ENCODE measurements around the gene TGFB1. TPM values are rescaled to one million over a fixed set of nuclear protein-coding genes. Genes with fewer than 3 reads are reported as not detected.

TGFB1 gene
- total RNA-seq, 1 experiment from 2014 or later = 54.6 TPM

DNA sequence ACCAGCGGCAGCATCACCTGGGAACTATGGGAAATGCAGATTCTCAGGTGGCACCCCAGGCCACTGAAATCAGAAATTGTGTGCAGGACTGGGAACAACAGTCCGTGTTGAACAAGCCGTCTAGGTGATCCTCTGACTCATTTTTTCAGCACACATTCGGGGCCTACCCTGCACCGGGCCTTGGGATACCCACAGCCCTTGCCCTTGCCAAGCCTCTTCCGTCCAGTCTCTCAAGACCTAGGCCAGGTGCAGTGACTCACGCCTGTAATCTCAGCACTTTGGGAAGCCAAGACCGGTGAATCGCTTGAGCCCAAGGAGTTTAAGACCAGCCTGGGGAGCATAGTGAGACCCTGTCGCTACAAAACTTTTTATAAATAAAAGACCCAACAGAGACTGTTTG, 18.3 kb downstream of the TGFB1 start:
- Histone ChIP-seq H4K20me1 (ENCODE audit: insufficient read depth) (no peaks in the 10 kb centered on the region), H3K36me3 (ENCODE audit: control insufficient read depth in 1 of 2, insufficient read depth in 2 of 2, low read length in 2 of 2) (peaks cover 0 to 5% of the 10 kb centered on the region in 2 experiments; a peak in 3 of 4 replicates), H3K27me3 (ENCODE audit: insufficient read depth, low read length) (no peaks in the 10 kb centered on the region), H3K4me1 (ENCODE audit: control insufficient read depth in 1 of 2, insufficient read depth in 2 of 2, low read length in 2 of 2) (peaks cover 0 to 5% of the 10 kb centered on the region in 2 experiments; a peak in 1 of 4 replicates), H3K9me3 (ENCODE audit: control insufficient read depth in 1 of 2, insufficient read depth in 1 of 2, low read depth in 1 of 2, low read length in 2 of 2) (no peaks in the 10 kb centered on the region), H3K4me3 (replicated peaks in 1 of 2; ENCODE audit: low read depth in 1 of 2, low read length in 2 of 2) (no peak overlapping the region), H3K4me2 (ENCODE audit: low read length) (no peak overlapping the region), H3K9me2 (ENCODE audit: insufficient read depth) (no peaks in the 10 kb centered on the region), H3K27ac (ENCODE audit: low read depth, low read length) (no peak overlapping the region), H3K9ac (ENCODE audit: low read length) (no peak overlapping the region), H2AFZ (ENCODE audit: low read depth, low read length, poor library complexity, severe bottlenecking) (no peak overlapping the region), H3K79me2 (ENCODE audit: insufficient read depth, low read length) (no peaks in the 10 kb centered on the region)
- ChIA-PET RAD21 (ENCODE audit: low non-redundant PET in 1 of 2, low total read pairs in 2 of 2, uncharacterized antibody in 2 of 2, unreplicated experiment in 2 of 2) (interaction anchor here in 1 of 2 experiments (0.6 kb wide), 1 partner anchor 131 kb away, joined by 4 read pairs; no protein-coding TSS in a partner anchor), CTCF (no interaction called here), POLR2A (no interaction called here)
- intact Hi-C loops (cut with micrococcal nuclease) = no loop called here
- no peak for DNase-seq (ENCODE audit: low read depth, low spot score)
- TF ChIP-seq, protein P1, sequence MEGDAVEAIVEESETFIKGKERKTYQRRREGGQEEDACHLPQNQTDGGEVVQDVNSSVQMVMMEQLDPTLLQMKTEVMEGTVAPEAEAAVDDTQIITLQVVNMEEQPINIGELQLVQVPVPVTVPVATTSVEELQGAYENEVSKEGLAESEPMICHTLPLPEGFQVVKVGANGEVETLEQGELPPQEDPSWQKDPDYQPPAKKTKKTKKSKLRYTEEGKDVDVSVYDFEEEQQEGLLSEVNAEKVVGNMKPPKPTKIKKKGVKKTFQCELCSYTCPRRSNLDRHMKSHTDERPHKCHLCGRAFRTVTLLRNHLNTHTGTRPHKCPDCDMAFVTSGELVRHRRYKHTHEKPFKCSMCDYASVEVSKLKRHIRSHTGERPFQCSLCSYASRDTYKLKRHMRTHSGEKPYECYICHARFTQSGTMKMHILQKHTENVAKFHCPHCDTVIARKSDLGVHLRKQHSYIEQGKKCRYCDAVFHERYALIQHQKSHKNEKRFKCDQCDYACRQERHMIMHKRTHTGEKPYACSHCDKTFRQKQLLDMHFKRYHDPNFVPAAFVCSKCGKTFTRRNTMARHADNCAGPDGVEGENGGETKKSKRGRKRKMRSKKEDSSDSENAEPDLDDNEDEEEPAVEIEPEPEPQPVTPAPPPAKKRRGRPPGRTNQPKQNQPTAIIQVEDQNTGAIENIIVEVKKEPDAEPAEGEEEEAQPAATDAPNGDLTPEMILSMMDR (IDR thresholded peaks at IDR 0.05 in 2 of 3, conservative IDR thresholded peaks at IDR 0.05 in 1 of 3; ENCODE audit: borderline replicate concordance in 1 of 3, insufficient read depth in 1 of 3, low read depth in 2 of 3, low read length in 2 of 3) = no peak
- TF ChIP-seq SRF (IDR thresholded peaks at IDR 0.05; ENCODE audit: low read depth) = no peak
- TF ChIP-seq FOSL1 (IDR thresholded peaks at IDR 0.05; ENCODE audit: low read depth) = no peak
- TF ChIP-seq, protein P2, sequence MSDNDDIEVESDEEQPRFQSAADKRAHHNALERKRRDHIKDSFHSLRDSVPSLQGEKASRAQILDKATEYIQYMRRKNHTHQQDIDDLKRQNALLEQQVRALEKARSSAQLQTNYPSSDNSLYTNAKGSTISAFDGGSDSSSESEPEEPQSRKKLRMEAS (IDR thresholded peaks at IDR 0.05) = no peak
- TF ChIP-seq ZNF274 (IDR thresholded peaks at IDR 0.05; ENCODE audit: low read depth, low read length) = no peak
- no peak for TF ChIP-seq SIN3A (IDR thresholded peaks at IDR 0.05; ENCODE audit: low read depth)
- TF ChIP-seq, protein P3, sequence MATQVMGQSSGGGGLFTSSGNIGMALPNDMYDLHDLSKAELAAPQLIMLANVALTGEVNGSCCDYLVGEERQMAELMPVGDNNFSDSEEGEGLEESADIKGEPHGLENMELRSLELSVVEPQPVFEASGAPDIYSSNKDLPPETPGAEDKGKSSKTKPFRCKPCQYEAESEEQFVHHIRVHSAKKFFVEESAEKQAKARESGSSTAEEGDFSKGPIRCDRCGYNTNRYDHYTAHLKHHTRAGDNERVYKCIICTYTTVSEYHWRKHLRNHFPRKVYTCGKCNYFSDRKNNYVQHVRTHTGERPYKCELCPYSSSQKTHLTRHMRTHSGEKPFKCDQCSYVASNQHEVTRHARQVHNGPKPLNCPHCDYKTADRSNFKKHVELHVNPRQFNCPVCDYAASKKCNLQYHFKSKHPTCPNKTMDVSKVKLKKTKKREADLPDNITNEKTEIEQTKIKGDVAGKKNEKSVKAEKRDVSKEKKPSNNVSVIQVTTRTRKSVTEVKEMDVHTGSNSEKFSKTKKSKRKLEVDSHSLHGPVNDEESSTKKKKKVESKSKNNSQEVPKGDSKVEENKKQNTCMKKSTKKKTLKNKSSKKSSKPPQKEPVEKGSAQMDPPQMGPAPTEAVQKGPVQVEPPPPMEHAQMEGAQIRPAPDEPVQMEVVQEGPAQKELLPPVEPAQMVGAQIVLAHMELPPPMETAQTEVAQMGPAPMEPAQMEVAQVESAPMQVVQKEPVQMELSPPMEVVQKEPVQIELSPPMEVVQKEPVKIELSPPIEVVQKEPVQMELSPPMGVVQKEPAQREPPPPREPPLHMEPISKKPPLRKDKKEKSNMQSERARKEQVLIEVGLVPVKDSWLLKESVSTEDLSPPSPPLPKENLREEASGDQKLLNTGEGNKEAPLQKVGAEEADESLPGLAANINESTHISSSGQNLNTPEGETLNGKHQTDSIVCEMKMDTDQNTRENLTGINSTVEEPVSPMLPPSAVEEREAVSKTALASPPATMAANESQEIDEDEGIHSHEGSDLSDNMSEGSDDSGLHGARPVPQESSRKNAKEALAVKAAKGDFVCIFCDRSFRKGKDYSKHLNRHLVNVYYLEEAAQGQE (IDR thresholded peaks at IDR 0.05; ENCODE audit: low read depth) = no peak
- no peak for TF ChIP-seq CBX3 (IDR thresholded peaks at IDR 0.05; ENCODE audit: low read depth)
- TF ChIP-seq SP1 (IDR thresholded peaks at IDR 0.05; ENCODE audit: low read depth) = no peak
- TF ChIP-seq RAD21 (IDR thresholded peaks at IDR 0.05; ENCODE audit: low read depth) = no peak
- TF ChIP-seq YY1 (IDR thresholded peaks at IDR 0.05; ENCODE audit: extremely low read depth, insufficient replicate concordance, low read depth, low read length) = no peak
- TF ChIP-seq EGR1 (IDR thresholded peaks at IDR 0.05; ENCODE audit: low read depth) = no peak
- no TSS peak for BruUV-seq (replicated peaks)
- no peak for ATAC-seq
